ENCODE results near the gene FAM221B.
A peak's percentile ranks its signal among the peaks of the same experiment; 100 is the strongest.

FAM221B gene

GRCh38 chr9:35845824-35846771 lies 17.6 kb upstream of the FAM221B start:
- no peak for DNase-seq

- DNase-seq, result no peak
These were observed 16.2 kb upstream of the FAM221B start for GRCh38 chr9:35844628-35845270.

- no peak for DNase-seq
These were observed 14.3 kb upstream of the FAM221B start for GRCh38 chr9:35842795-35843194.

GRCh38 chr9:35842020-35842745 lies 13.7 kb upstream of the FAM221B start:
- no peak for DNase-seq

GRCh38 chr9:35841645-35841900 lies 13.0 kb upstream of the FAM221B start:
- no peak for DNase-seq

- DNase-seq, result no peak
These were observed 12.5 kb upstream of the FAM221B start for GRCh38 chr9:35840881-35841644.

- no peak for DNase-seq
These were observed 11.4 kb upstream of the FAM221B start for GRCh38 chr9:35839926-35840325.

GRCh38 chr9:35836595-35836994 lies 8.1 kb upstream of the FAM221B start:
- DNase-seq, result no peak

GRCh38 chr9:35835766-35836165 lies 7.2 kb upstream of the FAM221B start:
- no peak for DNase-seq

- no peak for DNase-seq
These were observed 6.7 kb upstream of the FAM221B start for GRCh38 chr9:35835216-35835632.

- no peak for DNase-seq
These were observed 6.0 kb upstream of the FAM221B start for GRCh38 chr9:35834260-35835215.

GRCh38 chr9:35832814-35833213 lies 4.3 kb upstream of the FAM221B start:
- no peak for DNase-seq

GRCh38 chr9:35831040-35831439 lies 2.5 kb upstream of the FAM221B start:
- no peak for DNase-seq

- DNase-seq, result no peak
These were observed 1.2 kb upstream of the FAM221B start for GRCh38 chr9:35829764-35830096.

GRCh38 chr9:35829084-35829763 lies 692 bp upstream of the FAM221B start, which contains the start of gene TMEM8B:
Gene TMEM8B, plus strand, starts transcription at chr9:35829228. Its CDS starts 220 bp downstream, at chr9:35829448.
- DNase-seq, result peak; percentile 97

- DNase-seq, result no peak
These were observed 1.0 kb downstream of the FAM221B start for GRCh38 chr9:35827486-35827885.

- peak; percentile 51 for DNase-seq
These were observed 2.3 kb downstream of the FAM221B start for GRCh38 chr9:35826071-35826701.

GRCh38 chr9:35822926-35823325 lies 5.6 kb downstream of the FAM221B start:
- no peak for DNase-seq

- no peak for DNase-seq
These were observed 8.5 kb downstream of the FAM221B start for GRCh38 chr9:35820076-35820475.

- DNase-seq, result no peak
These were observed 10.2 kb downstream of the FAM221B start for GRCh38 chr9:35818341-35818740.

- DNase-seq, result no peak
These were observed 11.8 kb downstream of the FAM221B start for GRCh38 chr9:35816708-35817107.

Measured in NCI-H345 (cell line).